ENCODE results near the gene SMIM3.
A peak's percentile ranks its signal among the peaks of the same experiment; 100 is the strongest.
"Not testable (repeated sequence)": the region's sequence is repeated elsewhere in the genome, so short reads cannot be mapped to it uniquely, and the experiment has no call there.

The SMIM3 gene

DNA sequence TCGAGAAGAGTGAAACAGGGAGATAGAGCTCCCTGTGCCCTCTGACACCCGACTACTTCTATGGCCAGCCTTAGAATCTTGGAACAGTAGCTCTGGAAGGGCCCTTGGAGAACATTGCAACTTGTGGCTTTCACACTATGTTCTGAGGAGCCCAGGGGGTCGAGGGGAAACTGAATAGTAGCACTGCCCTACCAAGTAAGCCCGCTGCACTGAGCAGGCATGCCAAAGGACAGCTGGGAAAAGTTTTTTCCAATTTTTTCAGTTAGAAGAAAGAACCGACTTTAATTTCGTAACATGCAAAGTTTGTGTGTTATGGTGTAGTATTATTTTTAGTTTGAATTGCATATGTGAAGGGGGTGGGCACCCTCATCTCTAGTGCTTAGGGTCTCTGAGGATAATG, 10.9 kb downstream of the SMIM3 start:
- H3K27ac ChIP-seq: no peak overlapping the region

DNA sequence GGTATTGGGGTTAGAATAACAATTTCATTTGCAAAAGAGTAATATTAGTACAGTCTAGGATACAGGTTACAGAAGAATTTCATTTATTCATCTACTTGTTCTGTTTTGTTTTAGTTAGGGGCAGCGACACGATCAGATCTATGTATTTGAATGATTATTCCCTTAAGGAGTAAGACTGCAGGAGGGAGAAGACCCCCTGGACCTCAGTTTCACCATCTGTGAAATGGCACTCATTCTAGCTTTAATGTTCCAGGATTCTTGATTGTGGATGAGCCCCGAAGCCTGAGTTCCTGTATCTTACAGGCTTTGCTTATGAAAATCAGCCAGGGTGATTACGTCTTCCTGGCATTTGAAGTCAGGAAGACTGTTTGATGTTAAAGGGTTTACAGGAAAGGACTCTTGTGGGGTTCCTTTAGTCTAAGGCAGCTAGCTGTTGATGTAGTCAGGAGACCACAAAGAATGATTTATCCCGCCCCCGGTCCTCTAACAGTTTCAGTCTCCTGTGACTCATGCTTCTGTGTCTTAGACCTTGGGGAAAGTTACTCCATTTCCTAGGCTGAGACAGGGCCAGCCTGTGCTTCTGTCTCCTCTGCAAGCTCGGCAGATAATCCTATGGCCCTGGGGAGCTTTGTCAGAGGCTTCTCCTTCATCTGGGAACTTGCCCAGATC, 11.5 kb downstream of the SMIM3 start:
- TF ChIP-seq, protein P1, sequence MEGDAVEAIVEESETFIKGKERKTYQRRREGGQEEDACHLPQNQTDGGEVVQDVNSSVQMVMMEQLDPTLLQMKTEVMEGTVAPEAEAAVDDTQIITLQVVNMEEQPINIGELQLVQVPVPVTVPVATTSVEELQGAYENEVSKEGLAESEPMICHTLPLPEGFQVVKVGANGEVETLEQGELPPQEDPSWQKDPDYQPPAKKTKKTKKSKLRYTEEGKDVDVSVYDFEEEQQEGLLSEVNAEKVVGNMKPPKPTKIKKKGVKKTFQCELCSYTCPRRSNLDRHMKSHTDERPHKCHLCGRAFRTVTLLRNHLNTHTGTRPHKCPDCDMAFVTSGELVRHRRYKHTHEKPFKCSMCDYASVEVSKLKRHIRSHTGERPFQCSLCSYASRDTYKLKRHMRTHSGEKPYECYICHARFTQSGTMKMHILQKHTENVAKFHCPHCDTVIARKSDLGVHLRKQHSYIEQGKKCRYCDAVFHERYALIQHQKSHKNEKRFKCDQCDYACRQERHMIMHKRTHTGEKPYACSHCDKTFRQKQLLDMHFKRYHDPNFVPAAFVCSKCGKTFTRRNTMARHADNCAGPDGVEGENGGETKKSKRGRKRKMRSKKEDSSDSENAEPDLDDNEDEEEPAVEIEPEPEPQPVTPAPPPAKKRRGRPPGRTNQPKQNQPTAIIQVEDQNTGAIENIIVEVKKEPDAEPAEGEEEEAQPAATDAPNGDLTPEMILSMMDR (IDR thresholded peaks at IDR 0.05): no peak
- TF ChIP-seq ZFX (IDR thresholded peaks at IDR 0.05; ENCODE audit: borderline replicate concordance): no peak
- no peak overlapping the region for H3K27ac ChIP-seq

More for the DNA sequence above, 10.9 kb downstream of the SMIM3 start:
- TF ChIP-seq ZFX (IDR thresholded peaks at IDR 0.05; ENCODE audit: borderline replicate concordance): no peak
- TF ChIP-seq, protein P1 (IDR thresholded peaks at IDR 0.05): no peak

DNA sequence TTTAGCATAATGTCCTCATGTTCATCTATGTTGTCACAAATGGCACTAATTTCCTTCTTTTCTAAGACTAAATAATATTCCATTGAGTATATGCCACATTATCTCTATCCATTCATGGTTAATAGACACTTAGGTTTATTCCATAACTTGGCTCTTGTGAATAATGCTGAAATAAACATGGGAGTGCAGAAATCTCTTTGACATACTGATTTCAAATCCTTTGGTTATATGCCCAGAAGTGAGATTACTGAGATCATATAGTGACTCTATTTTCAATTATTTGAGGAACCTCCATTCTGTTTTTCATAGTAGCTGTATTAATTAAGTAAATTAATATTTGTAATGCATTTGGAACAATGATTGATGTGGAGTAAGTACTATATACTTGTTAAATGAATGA, 13.0 kb downstream of the SMIM3 start:
- H3K27ac ChIP-seq: no peak overlapping the region
- no peak for TF ChIP-seq ZFX (IDR thresholded peaks at IDR 0.05; ENCODE audit: borderline replicate concordance)
- TF ChIP-seq, protein P1 (IDR thresholded peaks at IDR 0.05): no peak

DNA sequence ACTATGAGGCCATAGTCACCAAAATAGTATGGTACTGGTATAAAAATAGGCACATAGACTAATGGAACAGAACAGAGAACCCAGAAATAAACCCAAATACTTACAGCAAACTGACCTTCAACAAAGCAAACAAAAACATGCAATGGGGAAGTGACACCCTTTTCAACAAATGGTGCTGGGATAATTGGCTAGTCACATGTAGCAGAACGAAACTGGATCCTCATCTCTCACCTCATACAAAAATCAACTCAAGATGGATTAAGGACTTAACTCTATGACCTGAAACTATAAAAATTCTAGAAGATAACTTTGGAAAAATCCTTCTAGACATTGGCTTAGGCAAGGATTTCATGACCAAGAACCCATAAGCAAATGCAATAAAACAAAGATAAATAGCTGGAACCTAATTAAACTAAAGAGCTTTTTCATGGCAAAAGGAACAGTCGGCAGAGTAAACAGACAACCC, 14.9 kb downstream of the SMIM3 start:
- H3K27ac ChIP-seq: not testable (repeated sequence)

DNA sequence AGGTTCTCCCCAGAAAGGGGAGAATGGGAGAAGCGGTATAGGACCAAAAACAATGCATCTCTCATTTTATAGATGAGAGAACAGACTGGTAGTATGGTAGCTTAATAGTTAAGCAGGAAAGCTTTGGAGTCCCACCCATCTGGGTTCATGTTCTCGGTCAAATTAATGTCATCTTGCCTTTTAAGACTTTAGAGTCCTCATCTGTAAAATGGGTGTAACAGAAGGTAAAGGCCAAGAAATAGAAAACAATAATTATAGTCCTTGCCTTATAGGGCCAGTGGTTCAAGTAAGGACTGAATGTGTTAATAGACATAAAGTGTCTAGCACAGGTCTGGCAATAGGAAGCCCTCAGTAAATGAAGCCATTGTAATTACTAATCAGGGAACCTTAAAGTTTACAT, 16.4 kb downstream of the SMIM3 start:
- no peak for TF ChIP-seq ZFX (IDR thresholded peaks at IDR 0.05; ENCODE audit: borderline replicate concordance)
- TF ChIP-seq, protein P1 (IDR thresholded peaks at IDR 0.05): no peak

DNA sequence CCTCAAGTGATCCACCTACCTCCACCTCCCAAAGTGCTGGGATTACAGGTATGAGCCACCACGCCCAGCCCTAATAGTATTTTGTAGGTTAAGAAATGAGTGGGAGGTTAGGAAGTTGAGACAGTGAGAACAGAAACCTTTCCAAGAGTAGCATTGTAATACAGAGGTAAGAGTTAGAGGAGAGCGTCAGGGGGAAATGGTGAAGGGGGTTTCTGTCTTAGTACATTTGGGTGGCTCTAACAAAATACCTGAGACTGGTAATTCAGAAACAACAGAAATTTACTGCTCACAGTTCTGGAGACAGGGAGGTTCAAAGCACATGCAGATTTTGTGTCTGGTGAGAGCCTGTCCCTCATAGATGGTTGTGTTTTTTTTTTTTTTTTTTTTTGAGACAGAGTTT, 18.8 kb downstream of the SMIM3 start:
- H3K27ac ChIP-seq: no peak overlapping the region
- no peak for TF ChIP-seq ZFX (IDR thresholded peaks at IDR 0.05; ENCODE audit: borderline replicate concordance)

More for the DNA sequence above, 16.4 kb downstream of the SMIM3 start:
- no peak overlapping the region for H3K27ac ChIP-seq

DNA sequence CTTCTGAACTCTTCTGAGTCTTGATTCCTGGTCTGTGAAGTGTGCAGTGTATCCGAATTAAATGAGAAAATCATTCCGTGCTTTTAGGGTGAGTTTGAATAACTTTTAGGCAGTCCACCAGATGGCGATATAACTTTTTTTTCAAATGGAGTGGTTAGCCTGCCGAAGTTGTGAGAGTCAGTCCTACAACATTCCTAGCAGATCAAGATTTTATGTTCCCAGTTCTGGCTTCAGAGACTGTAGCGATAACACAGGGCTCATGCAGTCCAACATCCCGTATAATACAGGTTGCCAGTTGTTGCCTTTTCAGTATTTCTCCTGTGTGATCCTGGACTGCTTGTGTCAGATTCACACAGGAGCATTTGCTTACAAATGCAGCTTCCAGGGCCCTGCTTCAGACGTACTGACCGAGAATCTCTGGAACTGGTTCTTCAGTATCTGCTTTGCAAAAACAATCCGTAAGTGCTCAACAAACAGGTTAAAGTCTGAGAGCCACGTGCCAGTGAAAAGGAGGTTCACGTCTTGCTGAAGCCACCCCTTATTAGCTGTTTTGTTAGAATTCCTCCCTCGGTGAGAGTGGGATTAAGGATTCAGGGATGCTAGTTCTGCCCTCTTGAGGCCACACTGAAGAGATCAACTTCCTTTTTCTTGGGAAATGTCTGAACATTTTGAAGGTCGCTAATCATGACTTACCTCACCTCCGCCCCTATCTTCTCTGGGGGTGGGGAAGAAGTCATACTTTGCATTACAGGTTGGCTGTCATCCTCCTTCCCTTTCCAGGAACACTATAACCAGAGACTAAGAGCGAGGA, 22.8 kb downstream of the SMIM3 start:
- H3K27ac ChIP-seq: no peak overlapping the region
- TF ChIP-seq ZFX (IDR thresholded peaks at IDR 0.05; ENCODE audit: borderline replicate concordance): no peak
- TF ChIP-seq, protein P1 (IDR thresholded peaks at IDR 0.05): peak; percentile 75

DNA sequence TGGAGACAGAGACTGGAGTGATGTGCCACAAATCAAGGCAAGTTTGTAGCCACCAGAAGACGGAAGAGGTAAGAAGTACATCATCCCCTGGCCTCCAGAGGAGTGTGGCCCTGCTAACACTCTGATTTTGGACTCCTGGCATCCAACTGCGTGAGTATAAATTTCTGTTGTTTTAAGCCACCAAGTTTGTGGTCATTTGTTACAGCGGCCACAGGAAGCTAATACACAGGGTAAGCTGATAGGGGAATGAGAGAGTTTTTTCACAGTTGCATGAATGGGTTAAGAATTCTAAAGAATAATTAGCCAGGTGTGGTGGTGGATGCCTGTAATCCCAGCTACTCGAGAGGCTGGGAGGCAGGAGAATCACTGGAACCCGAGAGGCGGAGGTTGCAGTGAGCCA, 25.8 kb downstream of the SMIM3 start:
- H3K27ac ChIP-seq: no peak overlapping the region
- no peak for TF ChIP-seq ZFX (IDR thresholded peaks at IDR 0.05; ENCODE audit: borderline replicate concordance)
- TF ChIP-seq, protein P1 (IDR thresholded peaks at IDR 0.05): no peak
